ENCODE data around the gene KCNIP2.

Gene KCNIP2

GRCh38 chr10:101826852-101827434, 16.7 kb downstream of the KCNIP2 start:
- Histone ChIP-seq H3K4me3 (ENCODE audit: low read length) (no peak overlapping the region), H3K4me1 (ENCODE audit: low read length) (peaks cover 16% of the 10 kb centered on the region), H3K36me3 (replicated peaks; ENCODE audit: low read depth, low read length) (no peaks in the 10 kb centered on the region)

GRCh38 chr10:101824736-101825135, 18.9 kb downstream of the KCNIP2 start:
- Histone ChIP-seq H2AFZ (ENCODE audit: low read depth, low read length) (no peak overlapping the region), H3K27ac (ENCODE audit: low read length) (no peak overlapping the region), H3K27me3 (ENCODE audit: low read depth, low read length) (no peaks in the 10 kb centered on the region), H3K9ac (ENCODE audit: low read length) (no peak overlapping the region), H3K79me2 (ENCODE audit: low read length) (no peaks in the 10 kb centered on the region; the same call in 1 of the 2 replicates), H3K9me3 (ENCODE audit: insufficient read depth, low read length) (no peaks in the 10 kb centered on the region), H3K4me2 (ENCODE audit: low read length) (no peak overlapping the region), H3K36me3 (replicated peaks; ENCODE audit: low read depth, low read length) (no peaks in the 10 kb centered on the region), H4K20me1 (ENCODE audit: insufficient read depth, low read length) (no peaks in the 10 kb centered on the region), H3K4me1 (ENCODE audit: low read length) (no peaks in the 10 kb centered on the region; the same call in 1 of the 2 replicates), H3K4me3 (ENCODE audit: low read length) (no peak overlapping the region)
- TF ChIP-seq CTCF (IDR thresholded peaks at IDR 0.05; ENCODE audit: low read depth, low read length) (no peak), EZH2phosphoT487 (IDR thresholded peaks at IDR 0.05; ENCODE audit: low read depth) (no peak)

More at GRCh38 chr10:101826852-101827434, 16.7 kb downstream of the KCNIP2 start:
- Histone ChIP-seq H3K9ac (ENCODE audit: low read length) (no peak overlapping the region), H4K20me1 (ENCODE audit: insufficient read depth, low read length) (peaks cover 5% of the 10 kb centered on the region; the same call in 1 of the 2 replicates), H3K4me2 (ENCODE audit: low read length) (no peak overlapping the region), H3K9me3 (ENCODE audit: insufficient read depth, low read length) (no peaks in the 10 kb centered on the region), H3K27me3 (ENCODE audit: low read depth, low read length) (no peaks in the 10 kb centered on the region), H3K27ac (ENCODE audit: low read length) (no peak overlapping the region), H2AFZ (ENCODE audit: low read depth, low read length) (no peak overlapping the region), H3K79me2 (ENCODE audit: low read length) (no peaks in the 10 kb centered on the region)
- TF ChIP-seq EZH2phosphoT487 (IDR thresholded peaks at IDR 0.05; ENCODE audit: low read depth) (no peak), CTCF (IDR thresholded peaks at IDR 0.05; ENCODE audit: low read depth, low read length) (no peak)

GRCh38 chr10:101818872-101819633, 24.5 kb downstream of the KCNIP2 start:
- no peak for TF ChIP-seq CTCF (IDR thresholded peaks at IDR 0.05; ENCODE audit: low read depth, low read length)
- no peak for TF ChIP-seq EZH2phosphoT487 (IDR thresholded peaks at IDR 0.05; ENCODE audit: low read depth)
- H3K4me3 ChIP-seq (ENCODE audit: low read length): peak overlapping the region; percentile 92
- H3K9me3 ChIP-seq (ENCODE audit: insufficient read depth, low read length): no peaks in the 10 kb centered on the region
- no peaks in the 10 kb centered on the region for H3K27me3 ChIP-seq (ENCODE audit: low read depth, low read length)
- peaks cover 32% of the 10 kb centered on the region for H4K20me1 ChIP-seq (ENCODE audit: insufficient read depth, low read length)
- H3K9ac ChIP-seq (ENCODE audit: low read length): peak overlapping the region; percentile 83
- no peaks in the 10 kb centered on the region for H3K36me3 ChIP-seq (replicated peaks; ENCODE audit: low read depth, low read length)
- peaks cover 18% of the 10 kb centered on the region for H3K4me1 ChIP-seq (ENCODE audit: low read length)
- peak overlapping the region; percentile 79 for H2AFZ ChIP-seq (ENCODE audit: low read depth, low read length)
- H3K79me2 ChIP-seq (ENCODE audit: low read length): peaks cover 49% of the 10 kb centered on the region
- H3K4me2 ChIP-seq (ENCODE audit: low read length): peak overlapping the region; percentile 95
- peak overlapping the region; percentile 65 for H3K27ac ChIP-seq (ENCODE audit: low read length)

GRCh38 chr10:101818119-101818871, 25.3 kb downstream of the KCNIP2 start, which contains the start of gene OGA:
Gene OGA, minus strand, starts transcription at chr10:101818444. Its CDS starts 422 bp downstream, at chr10:101818022.
- peaks cover 57% of the 10 kb centered on the region for H3K79me2 ChIP-seq (ENCODE audit: low read length)
- peak within 1 kb of the TSS; percentile 74 for H3K27ac ChIP-seq (ENCODE audit: low read length)
- peaks cover 40% of the 10 kb centered on the region for H4K20me1 ChIP-seq (ENCODE audit: insufficient read depth, low read length)
- peak within 1 kb of the TSS; percentile 92 for H3K4me3 ChIP-seq (ENCODE audit: low read length)
- H3K4me2 ChIP-seq (ENCODE audit: low read length): peak within 1 kb of the TSS; percentile 95
- no peaks in the 10 kb centered on the region for H3K36me3 ChIP-seq (replicated peaks; ENCODE audit: low read depth, low read length)
- peaks cover 18% of the 10 kb centered on the region for H3K4me1 ChIP-seq (ENCODE audit: low read length)
- H2AFZ ChIP-seq (ENCODE audit: low read depth, low read length): peak within 1 kb of the TSS; percentile 79
- no peak for TF ChIP-seq CTCF (IDR thresholded peaks at IDR 0.05; ENCODE audit: low read depth, low read length)
- no peak for TF ChIP-seq EZH2phosphoT487 (IDR thresholded peaks at IDR 0.05; ENCODE audit: low read depth)
- no peaks in the 10 kb centered on the region for H3K9me3 ChIP-seq (ENCODE audit: insufficient read depth, low read length)
- peak within 1 kb of the TSS; percentile 83 for H3K9ac ChIP-seq (ENCODE audit: low read length)
- H3K27me3 ChIP-seq (ENCODE audit: low read depth, low read length): no peaks in the 10 kb centered on the region

Data from OCI-LY3 (cell line).